Ureter (tissue), 1 donor: Measurements from ENCODE around the gene FNDC11. TPM values are rescaled to one million over a fixed set of nuclear protein-coding genes. Genes with fewer than 3 reads are reported as not detected.
"Not testable (repeated sequence)": the region's sequence is repeated elsewhere in the genome, so short reads cannot be mapped to it uniquely, and the experiment has no call there.

Experiments used
- DNase-seq: peaks from one replicate; pipeline ENCODE4 v3.0.0-alpha.2; 2020; ENCODE audit warnings: low spot score
- total RNA-seq: library from RNA; stranded (reverse); gene quantifications from one replicate; pipeline ENCODE4 v1.2.4, GENCODE V29; 2023
- donor health status: DM: yes; HTN: yes; CAD: no.

Gene FNDC11
- total RNA-seq, 1 donor from 2014 or later = 1.6 TPM

- no peak for DNase-seq
These were observed 44.8 kb downstream of the FNDC11 start for GRCh38 chr20:63598479-63599395.

GRCh38 chr20:63599396-63600050 is 45.6 kb downstream of the FNDC11 start:
- DNase-seq = no peak

GRCh38 chr20:63601679-63602078 is 47.7 kb downstream of the FNDC11 start:
- not testable (repeated sequence) for DNase-seq

DNA sequence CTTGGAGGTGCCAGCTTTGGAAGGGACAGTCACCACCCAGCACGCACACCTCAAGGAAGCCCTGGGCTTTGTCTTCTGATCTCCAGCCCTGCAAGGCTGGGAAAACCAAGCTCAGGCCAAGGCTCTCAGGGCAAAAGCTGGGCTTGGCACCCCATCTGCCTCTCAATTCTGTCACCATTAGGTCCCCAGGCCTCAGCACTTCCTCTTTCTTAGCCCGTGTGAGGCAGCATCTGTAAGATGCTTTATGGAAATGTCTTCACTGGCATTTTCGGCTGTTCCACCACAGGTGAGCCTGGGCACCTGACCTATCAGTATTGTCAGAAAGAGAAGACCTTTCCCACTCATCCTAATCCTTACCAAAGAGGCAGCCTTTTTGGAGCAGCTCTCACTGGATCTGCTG is 48.4 kb downstream of the FNDC11 start:
- no peak for DNase-seq

Other genes with a start within 250 kb of the FNDC11 start
- not detected for gene CHRNA4, start 192.8 kb upstream of the FNDC11 start, total RNA-seq
- gene KCNQ2, start 81.5 kb upstream of the FNDC11 start, total RNA-seq = not detected
- gene EEF1A2, start 55.1 kb upstream of the FNDC11 start, total RNA-seq = 20.2 TPM
- 507 TPM for gene PPDPF, start 33.4 kb upstream of the FNDC11 start, total RNA-seq
- 55.1 TPM for gene PTK6, start 16.8 kb upstream of the FNDC11 start, total RNA-seq
- gene SRMS, start 6.4 kb upstream of the FNDC11 start, total RNA-seq = 0.26 TPM
- gene HELZ2, start 20.1 kb downstream of the FNDC11 start, total RNA-seq = 35.6 TPM
- gene GMEB2, start 72.9 kb downstream of the FNDC11 start, total RNA-seq = 13.3 TPM
- 16.5 TPM for gene STMN3, start 99.3 kb downstream of the FNDC11 start, total RNA-seq
- 45.9 TPM for gene RTEL1, start 104.2 kb downstream of the FNDC11 start, total RNA-seq
- 19.8 TPM for gene TNFRSF6B, start 142.5 kb downstream of the FNDC11 start, total RNA-seq
- 69.8 TPM for gene ARFRP1, start 153.8 kb downstream of the FNDC11 start, total RNA-seq
- 29.4 TPM for gene ZGPAT, start 153.9 kb downstream of the FNDC11 start, total RNA-seq
- 7.3 TPM for gene LIME1, start 182.5 kb downstream of the FNDC11 start, total RNA-seq
- gene SLC2A4RG, start 185.6 kb downstream of the FNDC11 start, total RNA-seq = 93.6 TPM